ENCODE results near the gene DBT. TPM values are rescaled to one million over a fixed set of nuclear protein-coding genes. Genes with fewer than 3 reads are reported as not detected.

DBT gene
- total RNA-seq, 2 experiments from 2014 or later: 3.3 to 11.4 TPM

- H3K9me2 ChIP-seq (ENCODE audit: insufficient read depth, low read length): no peaks in the 10 kb centered on the region
- no peak overlapping the region for H3K27ac ChIP-seq (ENCODE audit: low read depth, low read length, poor library complexity, severe bottlenecking)
- TF ChIP-seq EZH2phosphoT487 (IDR thresholded peaks at IDR 0.05; ENCODE audit: borderline replicate concordance, low read depth, low read length): no peak
- no peak for TF ChIP-seq CTCF (conservative IDR thresholded peaks at IDR 0.05; ENCODE audit: low read length)
- no peak overlapping the region for H2AFZ ChIP-seq (ENCODE audit: low read length)
- POLR2A ChIA-PET: interaction anchor here (1.0 kb wide), 1 partner anchor 10 kb away, joined by 4 read pairs; no protein-coding TSS in a partner anchor
- no peaks in the 10 kb centered on the region for H3K36me3 ChIP-seq (ENCODE audit: insufficient read depth, low read length)
- no peaks in the 10 kb centered on the region for H4K20me1 ChIP-seq (ENCODE audit: insufficient read depth, low read length)
- BruUV-seq (replicated peaks): no TSS peak
- H3K4me2 ChIP-seq (ENCODE audit: low read length): no peak overlapping the region
- no peak for DNase-seq (ENCODE audit: low spot score)
- peaks cover 10% of the 10 kb centered on the region for H3K4me1 ChIP-seq (ENCODE audit: insufficient read depth, low read length, poor library complexity, severe bottlenecking)
- H3K79me2 ChIP-seq (ENCODE audit: insufficient read depth, low read depth, low read length): peaks cover 10% of the 10 kb centered on the region; the same call in 1 of the 2 replicates
- intact Hi-C loops (cut with micrococcal nuclease; ENCODE audit: unreplicated experiment): no loop called here
- no peak overlapping the region for H3K4me3 ChIP-seq (ENCODE audit: low read depth, low read length, poor library complexity, severe bottlenecking)
- CTCF ChIA-PET (ENCODE audit: unreplicated experiment): no interaction called here
- H3K9me3 ChIP-seq (ENCODE audit: low read length): no peaks in the 10 kb centered on the region
Measured at GRCh38 chr1:100253552-100253951, 3.9 kb upstream of the DBT start.

GRCh38 chr1:100252901-100253300, 3.3 kb upstream of the DBT start:
- Histone ChIP-seq H4K20me1 (ENCODE audit: insufficient read depth, low read length) (no peaks in the 10 kb centered on the region), H3K9me2 (ENCODE audit: insufficient read depth, low read length) (no peaks in the 10 kb centered on the region), H3K79me2 (ENCODE audit: insufficient read depth, low read depth, low read length) (peaks cover 13% of the 10 kb centered on the region; the same call in 1 of the 2 replicates), H2AFZ (ENCODE audit: low read length) (no peak overlapping the region), H3K4me2 (ENCODE audit: low read length) (no peak overlapping the region), H3K36me3 (ENCODE audit: insufficient read depth, low read length) (no peaks in the 10 kb centered on the region), H3K4me3 (ENCODE audit: low read depth, low read length, poor library complexity, severe bottlenecking) (no peak overlapping the region), H3K4me1 (ENCODE audit: insufficient read depth, low read length, poor library complexity, severe bottlenecking) (peaks cover 14% of the 10 kb centered on the region), H3K27ac (ENCODE audit: low read depth, low read length, poor library complexity, severe bottlenecking) (no peak overlapping the region), H3K9me3 (ENCODE audit: low read length) (no peaks in the 10 kb centered on the region)
- ChIA-PET CTCF (ENCODE audit: unreplicated experiment) (no interaction called here), POLR2A (interaction anchor here (0.6 to 1.0 kb wide), 2 partner anchors 11 to 239 kb away, joined by 4 read pairs; no protein-coding TSS in a partner anchor)
- BruUV-seq (replicated peaks): no TSS peak
- no peak for DNase-seq (ENCODE audit: low spot score)
- intact Hi-C loops (cut with micrococcal nuclease; ENCODE audit: unreplicated experiment): no loop called here
- TF ChIP-seq EZH2phosphoT487 (IDR thresholded peaks at IDR 0.05; ENCODE audit: borderline replicate concordance, low read depth, low read length): no peak
- TF ChIP-seq CTCF (conservative IDR thresholded peaks at IDR 0.05; ENCODE audit: low read length): no peak

- no peak for DNase-seq (ENCODE audit: low spot score)
- ChIA-PET POLR2A (interaction anchor here (0.6 to 4.0 kb wide), 4 partner anchors 12 to 643 kb away, joined by 3 to 47 read pairs (median 6); partner anchors contain the start of genes EXTL2, RTCA and SLC35A3), CTCF (ENCODE audit: unreplicated experiment) (no interaction called here)
- Histone ChIP-seq H3K9me3 (ENCODE audit: low read length) (no peaks in the 10 kb centered on the region), H3K4me2 (ENCODE audit: low read length) (no peak overlapping the region), H2AFZ (ENCODE audit: low read length) (peak overlapping the region; percentile 96), H3K9me2 (ENCODE audit: insufficient read depth, low read length) (no peaks in the 10 kb centered on the region), H4K20me1 (ENCODE audit: insufficient read depth, low read length) (0 out of 2 replicates have a peak, but pooled peaks cover 3% of the 10 kb centered on the region), H3K36me3 (ENCODE audit: insufficient read depth, low read length) (no peaks in the 10 kb centered on the region), H3K27ac (ENCODE audit: low read depth, low read length, poor library complexity, severe bottlenecking) (no peak overlapping the region), H3K79me2 (ENCODE audit: insufficient read depth, low read depth, low read length) (peaks cover 20% of the 10 kb centered on the region; the same call in 1 of the 2 replicates), H3K4me3 (ENCODE audit: low read depth, low read length, poor library complexity, severe bottlenecking) (no peak overlapping the region), H3K4me1 (ENCODE audit: insufficient read depth, low read length, poor library complexity, severe bottlenecking) (peaks cover 14% of the 10 kb centered on the region)
- TF ChIP-seq EZH2phosphoT487 (IDR thresholded peaks at IDR 0.05; ENCODE audit: borderline replicate concordance, low read depth, low read length) (no peak), CTCF (conservative IDR thresholded peaks at IDR 0.05; ENCODE audit: low read length) (no peak)
- intact Hi-C loops (cut with micrococcal nuclease; ENCODE audit: unreplicated experiment): no loop called here
- no TSS peak for BruUV-seq (replicated peaks)
Measured at GRCh38 chr1:100250807-100251206, 1.2 kb upstream of the DBT start.

Measured in OCI-LY7 (cell line).